Ramos (cell line): ENCODE measurements around the gene PRRT3.

ENCODE experiments used
- in situ Hi-C: fragments of 300-500 bp; cut with MboI; formaldehyde crosslinking; loops from one replicate; pipeline ENCODE4 v1.14.3; 2022; ENCODE audit warnings: low sequenced_read_pairs; ENCODE audit not compliant: unreplicated experiment

The PRRT3 gene

DNA sequence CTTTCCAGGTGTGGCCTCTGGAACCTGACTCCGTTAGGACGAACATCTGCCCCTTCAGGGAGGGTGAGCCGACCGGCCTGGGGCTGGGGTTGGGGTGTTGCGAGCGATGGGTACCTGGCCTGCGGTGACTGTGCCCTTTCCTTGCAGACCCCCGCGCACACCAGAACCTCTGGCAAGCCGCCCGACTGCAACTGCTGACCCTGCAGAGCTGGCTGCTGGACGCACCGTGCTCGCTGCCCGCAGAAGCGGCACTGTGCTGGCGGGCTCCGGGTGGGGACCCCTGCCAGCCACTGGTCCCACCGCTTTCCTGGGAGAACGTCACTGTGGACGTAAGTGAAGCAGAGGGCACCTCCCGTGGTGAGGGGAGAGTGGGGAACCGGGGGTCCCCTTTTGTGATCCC is 24.1 kb downstream of the PRRT3 start:
- in situ Hi-C loops: no loop called here

DNA sequence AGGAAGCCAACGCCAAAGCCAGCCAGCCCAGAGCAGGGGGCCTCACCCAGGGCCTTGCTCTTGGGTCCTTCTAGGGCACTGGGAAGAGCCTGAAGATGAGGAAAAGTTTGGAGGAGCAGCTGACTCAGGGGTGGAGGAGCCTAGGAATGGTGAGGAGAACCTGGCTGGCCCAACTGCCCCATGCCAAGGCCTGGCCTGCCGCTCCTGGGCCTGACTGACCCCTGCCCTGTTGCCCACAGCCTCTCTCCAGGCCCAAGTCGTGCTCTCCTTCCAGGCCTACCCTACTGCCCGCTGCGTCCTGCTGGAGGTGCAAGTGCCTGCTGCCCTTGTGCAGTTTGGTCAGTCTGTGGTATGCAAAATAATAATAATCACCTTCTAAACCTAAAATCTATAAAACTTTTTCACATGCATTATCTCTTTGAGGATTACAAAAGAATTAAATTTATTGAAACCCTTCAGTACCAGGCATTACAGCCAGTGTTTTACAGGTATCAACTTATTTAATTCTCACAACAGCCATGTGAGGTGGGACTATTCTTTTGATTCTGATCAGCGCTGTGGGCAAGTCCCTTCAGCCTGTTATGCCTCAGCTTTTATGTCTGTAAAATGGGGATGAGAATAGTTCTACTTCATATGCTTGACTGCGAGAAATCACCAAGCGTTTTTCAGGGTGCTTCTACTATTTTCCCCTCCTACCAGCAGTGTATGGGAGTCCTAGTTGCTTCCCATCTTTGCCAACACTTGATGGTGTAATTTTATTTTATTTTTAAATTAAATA is 33.8 kb downstream of the PRRT3 start:
- in situ Hi-C loops: no loop called here

DNA sequence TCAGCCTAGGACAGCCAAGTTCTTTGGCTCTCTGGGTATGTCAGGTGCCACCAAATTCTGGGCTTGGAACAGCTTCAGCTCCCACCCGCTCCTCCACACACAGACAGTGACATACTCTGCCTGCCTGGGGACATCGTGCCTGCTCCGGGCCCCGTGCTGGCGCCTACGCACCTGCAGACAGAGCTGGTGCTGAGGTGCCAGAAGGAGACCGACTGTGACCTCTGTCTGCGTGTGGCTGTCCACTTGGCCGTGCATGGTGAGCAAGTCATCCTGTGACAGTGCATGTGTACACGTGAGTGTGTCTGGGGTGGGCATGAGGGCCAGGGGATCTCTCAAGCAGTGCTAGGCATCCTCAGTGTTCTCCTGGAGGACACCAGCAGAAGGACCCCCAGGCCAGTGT is 34.4 kb downstream of the PRRT3 start:
- in situ Hi-C loops: no loop called here

DNA sequence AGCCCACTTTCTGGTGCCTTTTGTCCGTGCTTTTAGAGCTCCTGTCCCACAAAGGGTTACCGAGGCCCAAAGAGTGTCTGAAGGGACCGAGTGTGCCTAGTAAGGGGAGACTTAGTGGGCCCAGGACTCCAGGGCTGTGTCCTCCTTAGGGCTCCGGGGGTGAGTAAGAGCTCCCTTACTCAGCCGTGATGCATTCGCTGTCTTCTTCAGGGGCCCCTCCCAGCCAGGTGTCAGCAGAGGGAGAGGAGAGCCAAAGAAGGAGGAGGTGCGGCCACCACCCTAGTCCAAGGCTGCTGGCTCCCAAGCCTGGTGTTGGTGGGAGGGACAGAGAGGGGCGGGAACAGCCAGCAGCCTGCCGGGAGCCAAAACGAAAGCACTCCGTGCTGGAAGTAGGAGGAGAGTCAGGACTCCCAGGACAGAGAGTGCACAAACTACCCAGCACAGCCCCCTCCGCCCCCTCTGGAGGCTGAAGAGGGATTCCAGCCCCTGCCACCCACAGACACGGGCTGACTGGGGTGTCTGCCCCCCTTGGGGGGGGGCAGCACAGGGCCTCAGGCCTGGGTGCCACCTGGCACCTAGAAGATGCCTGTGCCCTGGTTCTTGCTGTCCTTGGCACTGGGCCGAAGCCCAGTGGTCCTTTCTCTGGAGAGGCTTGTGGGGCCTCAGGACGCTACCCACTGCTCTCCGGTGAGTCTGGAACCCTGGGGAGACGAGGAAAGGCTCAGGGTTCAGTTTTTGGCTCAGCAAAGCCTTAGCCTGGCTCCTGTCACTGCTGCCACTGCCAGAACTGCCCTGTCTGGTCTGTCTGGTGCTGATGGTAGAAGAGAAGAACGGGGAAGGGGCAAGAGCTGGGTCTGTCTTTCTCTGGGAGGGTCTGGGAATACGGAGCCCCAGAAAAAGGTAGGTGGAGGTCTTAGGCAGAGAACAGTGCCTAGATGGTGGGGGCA is 35.2 kb downstream of the PRRT3 start, which contains the start of gene IL17RC:
IL17RC (plus strand) TSS at position 365 of the 947 bp plus-strand sequence; CDS start at position 583, 218 bp downstream.
- in situ Hi-C loops: no loop called here

DNA sequence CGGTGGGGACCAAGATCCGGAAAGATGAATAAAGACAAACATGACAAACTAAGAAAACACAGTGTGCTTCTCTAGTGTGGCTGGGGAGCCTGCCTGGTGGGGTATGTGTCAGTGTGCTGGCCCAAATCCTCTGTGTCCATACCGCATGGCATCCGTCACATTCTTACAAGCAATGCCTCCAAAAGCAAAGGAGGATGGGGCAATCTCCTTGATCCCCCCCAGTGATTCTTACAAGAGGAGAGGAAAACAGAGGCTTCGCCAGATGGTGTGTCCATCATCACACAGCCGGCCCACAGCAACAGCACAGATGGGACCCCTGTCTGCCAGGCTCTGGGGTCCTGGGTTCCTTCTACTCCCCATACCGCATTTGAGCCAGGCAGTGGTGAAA is 35.9 kb downstream of the PRRT3 start:
- in situ Hi-C loops: no loop called here

DNA sequence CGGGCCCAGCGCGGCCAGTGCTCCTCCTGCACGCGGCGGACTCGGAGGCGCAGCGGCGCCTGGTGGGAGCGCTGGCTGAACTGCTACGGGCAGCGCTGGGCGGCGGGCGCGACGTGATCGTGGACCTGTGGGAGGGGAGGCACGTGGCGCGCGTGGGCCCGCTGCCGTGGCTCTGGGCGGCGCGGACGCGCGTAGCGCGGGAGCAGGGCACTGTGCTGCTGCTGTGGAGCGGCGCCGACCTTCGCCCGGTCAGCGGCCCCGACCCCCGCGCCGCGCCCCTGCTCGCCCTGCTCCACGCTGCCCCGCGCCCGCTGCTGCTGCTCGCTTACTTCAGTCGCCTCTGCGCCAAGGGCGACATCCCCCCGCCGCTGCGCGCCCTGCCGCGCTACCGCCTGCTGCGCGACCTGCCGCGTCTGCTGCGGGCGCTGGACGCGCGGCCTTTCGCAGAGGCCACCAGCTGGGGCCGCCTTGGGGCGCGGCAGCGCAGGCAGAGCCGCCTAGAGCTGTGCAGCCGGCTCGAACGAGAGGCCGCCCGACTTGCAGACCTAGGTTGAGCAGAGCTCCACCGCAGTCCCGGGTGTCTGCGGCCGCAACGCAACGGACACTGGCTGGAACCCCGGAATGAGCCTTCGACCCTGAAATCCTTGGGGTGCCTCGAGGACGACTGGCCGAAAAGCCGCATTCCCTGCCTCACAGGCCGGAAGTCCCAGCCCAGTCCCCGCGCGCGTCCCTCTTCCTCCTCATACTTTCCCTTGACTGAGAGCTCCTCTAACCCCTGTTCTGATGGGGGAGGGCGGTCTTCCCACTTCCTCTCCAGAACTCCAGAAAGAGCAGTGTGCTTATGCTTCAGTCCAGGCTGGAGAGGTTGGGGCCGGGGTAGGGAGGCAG is 36.7 kb downstream of the PRRT3 start:
- in situ Hi-C loops: no loop called here

DNA sequence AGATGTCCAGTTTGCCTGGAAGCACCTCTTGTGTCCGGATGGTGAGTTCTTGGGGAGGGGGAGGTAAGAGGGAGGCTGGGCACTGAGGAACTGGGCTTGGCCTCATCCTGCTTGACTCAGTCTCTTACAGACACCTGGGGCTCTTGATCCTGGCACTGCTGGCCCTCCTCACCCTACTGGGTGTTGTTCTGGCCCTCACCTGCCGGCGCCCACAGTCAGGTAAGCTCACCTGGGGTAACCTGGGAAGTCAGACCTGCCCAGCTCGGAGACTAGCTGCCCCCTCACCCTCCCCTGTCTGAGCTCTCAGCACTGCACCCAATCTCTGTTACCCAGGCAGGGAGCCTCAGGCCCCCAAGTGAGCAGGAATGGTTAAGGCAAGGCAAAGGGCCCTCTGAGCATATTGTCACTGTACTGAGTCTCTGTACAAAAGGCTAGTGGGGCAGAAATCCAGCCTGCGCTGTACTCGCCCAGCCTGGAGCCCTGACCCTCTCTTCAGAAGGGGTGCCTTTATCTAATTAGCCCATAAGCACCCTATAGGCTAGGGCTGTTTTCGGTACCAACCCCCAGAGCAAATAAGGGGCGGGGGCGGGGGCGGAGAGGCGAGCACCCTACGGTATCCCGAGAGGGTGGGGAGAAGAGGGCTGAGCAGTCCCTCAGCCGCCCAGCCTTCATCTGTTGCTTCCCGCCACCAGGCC is 37.5 kb downstream of the PRRT3 start:
- in situ Hi-C loops: no loop called here

DNA sequence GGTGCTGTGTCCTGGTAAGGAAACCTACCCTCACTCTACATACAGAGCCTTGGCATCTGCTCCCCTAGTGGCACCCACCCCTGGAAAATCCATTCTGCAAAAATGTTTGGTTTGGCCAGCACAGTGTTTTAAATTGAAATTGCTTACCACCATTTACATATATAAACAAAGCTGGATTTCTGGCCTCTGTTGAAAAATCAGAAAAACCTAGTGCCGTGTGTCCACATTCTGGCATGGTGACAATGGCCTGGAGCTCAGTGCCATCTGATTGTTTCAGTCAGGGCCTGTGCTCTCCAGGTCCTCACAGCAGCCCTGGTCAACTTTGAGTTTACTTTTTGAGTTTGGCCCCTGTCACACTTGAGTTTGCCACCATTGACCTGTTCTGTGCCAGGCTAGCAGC is 38.2 kb downstream of the PRRT3 start:
- in situ Hi-C loops: no loop called here

DNA sequence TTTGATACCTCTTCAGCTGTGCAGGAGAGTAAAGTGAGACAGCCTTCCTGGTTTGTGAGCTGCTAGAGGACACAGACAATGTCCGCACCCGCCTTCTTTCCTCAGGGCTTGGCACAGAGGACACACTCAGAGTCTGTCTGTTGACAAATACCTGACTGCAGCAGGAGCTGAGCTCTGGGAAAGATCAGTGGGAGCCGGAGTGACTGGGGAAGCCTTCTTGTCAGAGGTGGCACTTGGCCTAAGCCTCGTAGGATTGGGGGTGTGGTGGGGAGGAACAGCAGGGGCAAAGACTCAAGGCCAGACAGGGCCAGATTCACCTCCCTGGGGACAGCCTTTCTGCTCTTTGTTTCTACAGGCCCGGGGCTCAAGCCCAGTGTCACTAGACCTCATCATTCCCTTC is 38.6 kb downstream of the PRRT3 start:
- in situ Hi-C loops: no loop called here

DNA sequence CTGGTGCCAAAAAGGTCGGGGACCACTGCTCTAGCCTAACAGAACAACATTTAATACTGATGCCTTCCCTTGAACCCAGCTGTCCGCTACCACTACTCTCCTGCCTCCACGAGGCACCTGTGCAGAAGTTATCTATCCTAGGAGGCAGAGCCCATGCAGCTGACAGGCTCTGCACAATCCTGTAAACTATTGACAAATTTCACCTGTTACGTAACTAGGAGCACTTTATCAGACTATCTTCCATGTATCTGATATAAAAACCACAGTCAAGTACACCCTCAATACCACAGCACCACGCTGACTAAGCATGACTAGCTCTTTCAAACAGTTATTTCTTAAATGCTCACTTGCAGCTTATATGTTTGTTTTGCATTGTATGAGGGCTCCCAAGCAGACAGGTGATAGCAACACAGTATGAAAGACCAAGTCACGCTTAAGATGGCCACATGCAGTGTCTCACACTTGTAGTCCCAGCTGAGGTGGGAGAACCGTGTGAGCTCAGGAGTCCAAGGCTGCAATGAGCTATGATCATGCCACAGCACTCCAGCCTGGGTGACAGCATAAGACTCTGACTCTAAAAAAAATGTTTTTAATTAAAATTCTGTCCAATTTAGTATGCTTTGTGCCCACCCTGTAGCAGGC is 39.8 kb downstream of the PRRT3 start:
- in situ Hi-C loops: no loop called here

DNA sequence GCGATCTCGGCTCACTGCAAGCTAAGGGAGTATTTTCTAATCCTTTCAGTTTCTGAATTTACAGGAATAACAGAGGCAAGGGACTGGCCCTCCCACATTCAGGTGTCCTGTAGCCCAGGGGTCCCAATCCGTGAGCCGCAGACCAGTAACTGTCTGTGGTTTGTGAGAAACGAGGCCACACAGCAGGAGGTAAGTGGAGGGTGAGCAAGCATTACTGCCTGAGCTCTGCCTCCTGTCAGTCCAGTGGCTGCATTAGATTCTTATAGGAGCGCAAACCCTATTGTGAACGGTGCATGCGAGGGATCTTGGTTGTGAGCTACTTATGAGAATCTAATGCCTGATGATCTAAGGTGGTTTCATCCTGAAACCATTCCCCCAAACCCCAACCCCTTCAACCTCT is 40.3 kb downstream of the PRRT3 start:
- in situ Hi-C loops: no loop called here

DNA sequence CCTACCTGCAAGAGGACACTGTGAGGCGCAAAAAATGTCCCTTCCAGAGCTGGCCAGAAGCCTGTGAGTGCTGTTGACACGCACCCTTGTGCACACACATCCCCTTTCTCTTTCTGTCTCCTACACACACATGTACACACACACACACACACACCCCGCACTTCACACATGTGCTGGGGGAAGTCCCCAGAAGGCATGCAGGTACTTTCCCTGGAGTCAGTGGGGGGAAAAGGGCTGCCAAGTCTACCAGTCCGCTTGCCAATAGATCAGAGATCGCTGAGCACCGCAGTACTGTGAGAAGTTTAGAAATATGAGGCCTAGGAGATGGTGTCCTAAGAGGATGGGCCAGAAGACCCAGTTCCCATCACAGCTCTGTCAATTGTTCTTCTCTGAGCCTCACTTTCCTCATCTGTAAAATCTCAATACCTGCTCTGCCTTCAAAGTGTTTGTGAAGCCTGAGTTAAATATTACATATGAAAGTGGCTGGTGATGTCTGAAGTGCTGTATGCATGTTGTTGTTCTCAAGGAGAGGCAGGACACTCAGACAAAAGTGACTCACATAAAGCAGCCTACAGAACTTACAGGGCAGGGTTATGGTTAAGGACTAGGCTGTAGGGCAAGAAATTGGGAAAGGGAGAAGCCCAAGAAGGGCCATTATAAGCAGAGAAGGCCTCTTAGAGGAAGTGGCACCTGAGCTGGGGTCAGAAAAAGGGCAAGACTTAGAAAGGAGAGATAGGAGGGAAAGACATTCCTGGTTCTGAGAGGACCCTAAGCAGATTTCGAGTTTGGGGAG is 42.8 kb downstream of the PRRT3 start:
- in situ Hi-C loops: no loop called here

DNA sequence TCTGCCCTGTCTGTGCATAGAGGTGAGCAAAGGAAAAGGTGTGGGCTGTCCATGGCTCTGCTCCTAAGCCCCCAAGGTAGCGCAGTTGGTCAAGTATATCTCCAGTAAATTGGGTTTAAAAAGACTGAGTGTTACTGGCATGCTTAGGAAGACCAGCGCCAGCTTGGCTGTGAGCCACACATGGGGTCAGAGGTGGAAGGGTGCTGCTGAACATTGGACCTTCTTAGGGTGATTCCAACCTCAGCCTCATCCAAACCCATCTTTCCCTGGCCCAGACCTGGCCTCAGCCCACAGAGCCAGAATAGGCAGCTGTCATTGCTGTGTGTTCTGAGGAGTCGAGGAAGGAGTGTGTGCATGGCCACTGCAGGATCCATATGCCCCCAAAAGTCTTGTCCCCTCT is 43.9 kb downstream of the PRRT3 start:
- in situ Hi-C loops: no loop called here

DNA sequence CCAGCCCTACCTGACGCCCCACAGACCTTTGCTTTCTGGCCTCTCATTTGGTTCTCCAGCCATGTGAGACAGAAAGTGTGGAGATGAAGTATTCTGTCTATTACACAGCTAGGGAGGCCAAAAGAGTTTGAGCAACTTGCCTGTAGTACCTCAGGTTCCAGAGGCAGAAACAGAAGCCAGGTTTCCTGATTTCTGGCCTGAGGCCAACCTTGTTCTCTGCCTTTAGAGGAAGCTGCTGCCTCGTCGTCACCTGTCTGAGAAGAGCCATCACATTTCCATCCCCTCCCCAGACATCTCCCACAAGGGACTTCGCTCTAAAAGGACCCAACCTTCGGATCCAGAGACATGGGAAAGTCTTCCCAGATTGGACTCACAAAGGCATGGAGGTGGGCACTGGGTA is 45.7 kb downstream of the PRRT3 start:
- in situ Hi-C loops: no loop called here

DNA sequence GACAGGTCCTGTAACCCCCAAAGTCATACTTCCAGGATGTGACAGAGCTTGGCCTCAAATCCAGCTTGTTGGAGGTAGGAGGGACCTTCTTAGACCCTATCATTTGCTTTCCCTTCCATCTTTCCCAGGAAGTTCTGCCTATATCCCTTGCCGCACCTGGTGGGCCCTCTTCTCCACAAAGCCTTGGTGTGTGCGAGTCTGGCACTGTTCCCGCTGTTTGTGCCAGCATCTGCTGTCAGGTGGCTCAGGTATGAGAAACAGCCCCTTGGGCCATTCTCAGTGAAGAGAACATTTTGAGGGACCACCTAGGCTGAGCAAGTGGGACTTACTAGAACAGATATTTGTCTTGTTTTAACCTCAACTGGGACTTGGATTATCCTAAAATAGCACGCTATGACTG is 48.3 kb downstream of the PRRT3 start:
- in situ Hi-C loops: no loop called here

DNA sequence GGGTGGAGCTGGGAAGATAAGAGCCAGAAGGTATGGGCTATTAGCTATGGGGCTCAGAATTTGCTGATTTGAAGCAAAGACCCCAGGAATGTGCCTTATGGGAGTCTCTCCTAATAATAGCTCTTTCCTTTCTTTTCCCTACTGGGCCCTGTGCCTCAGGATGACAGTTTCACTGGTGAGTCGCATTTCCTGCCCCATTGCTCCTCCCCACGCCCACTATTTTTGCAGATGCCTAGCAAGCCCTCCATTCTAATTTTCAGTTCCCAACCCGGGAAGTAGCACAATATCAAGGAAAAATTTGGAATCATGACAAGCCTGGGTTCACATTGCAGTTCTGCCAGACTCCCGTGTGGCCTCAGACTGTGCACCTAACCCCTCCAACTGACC is 49.0 kb downstream of the PRRT3 start:
- in situ Hi-C loops: no loop called here

DNA sequence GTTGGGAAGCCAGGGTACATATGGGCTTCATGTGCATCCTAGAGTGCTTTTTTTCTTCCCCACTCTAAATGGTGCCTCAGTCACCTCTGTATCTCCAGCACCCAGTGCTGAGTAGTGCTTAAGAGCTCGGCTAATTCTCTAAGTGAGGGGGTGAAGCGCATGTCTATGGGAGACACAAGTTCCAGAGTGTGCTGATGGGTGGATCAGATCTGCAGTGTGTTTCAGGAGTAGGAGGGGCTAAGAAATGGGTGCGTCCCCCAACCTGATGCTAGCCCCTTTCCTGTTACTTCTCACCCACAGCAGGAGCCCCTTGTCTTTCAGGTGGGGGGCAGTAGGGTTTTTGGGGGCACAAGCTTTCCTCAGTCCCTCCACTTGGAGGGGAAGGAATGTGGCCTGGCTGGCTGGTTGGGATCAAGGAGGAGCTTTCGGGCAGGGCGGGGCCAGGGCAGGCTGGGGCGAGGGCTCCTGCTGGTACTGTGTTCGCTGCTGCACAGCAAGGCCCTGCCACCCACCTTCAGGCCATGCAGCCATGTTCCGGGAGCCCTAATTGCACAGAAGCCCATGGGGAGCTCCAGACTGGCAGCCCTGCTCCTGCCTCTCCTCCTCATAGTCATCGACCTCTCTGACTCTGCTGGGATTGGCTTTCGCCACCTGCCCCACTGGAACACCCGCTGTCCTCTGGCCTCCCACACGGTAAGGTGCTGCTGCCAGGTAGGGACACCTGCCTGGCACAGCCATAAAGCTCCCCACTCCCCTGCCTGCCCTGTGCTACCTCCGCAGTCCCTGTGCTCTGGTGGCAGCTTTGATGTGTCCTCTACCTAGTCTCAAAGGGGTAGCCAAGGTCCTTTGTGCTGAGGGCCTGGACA is 49.6 kb downstream of the PRRT3 start, which contains the start of gene IL17RE:
IL17RE (plus strand) TSS at position 477 of the 866 bp plus-strand sequence; CDS start at position 562, 85 bp downstream.
- in situ Hi-C loops: no loop called here

DNA sequence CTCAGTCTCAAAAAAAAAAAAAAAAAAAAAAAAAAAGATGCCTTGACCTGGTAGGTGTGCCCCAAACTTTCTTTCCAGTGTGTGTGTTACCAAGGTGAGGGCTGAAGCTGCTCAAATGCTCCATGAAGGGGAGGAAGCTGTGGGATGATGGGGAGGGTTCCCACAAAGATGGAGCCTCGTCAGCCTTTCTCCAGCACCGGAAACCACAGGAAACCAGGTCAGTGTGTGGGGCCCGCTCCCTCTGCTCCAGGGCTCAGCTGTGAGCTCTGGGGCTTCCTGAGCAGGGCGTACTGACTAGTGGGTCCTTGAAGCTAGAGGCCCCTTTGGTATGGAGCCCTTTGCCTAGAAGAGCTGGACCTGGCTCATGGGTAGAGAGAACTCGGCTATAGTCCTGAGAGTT is 50.2 kb downstream of the PRRT3 start:
- in situ Hi-C loops: no loop called here
